ENCODE results near the gene INPP4A. TPM values are rescaled to one million over a fixed set of nuclear protein-coding genes. Genes with fewer than 3 reads are reported as not detected.

INPP4A gene
- polyA plus RNA-seq, 1 donor from 2014 or later, result 51.4 TPM

DNA sequence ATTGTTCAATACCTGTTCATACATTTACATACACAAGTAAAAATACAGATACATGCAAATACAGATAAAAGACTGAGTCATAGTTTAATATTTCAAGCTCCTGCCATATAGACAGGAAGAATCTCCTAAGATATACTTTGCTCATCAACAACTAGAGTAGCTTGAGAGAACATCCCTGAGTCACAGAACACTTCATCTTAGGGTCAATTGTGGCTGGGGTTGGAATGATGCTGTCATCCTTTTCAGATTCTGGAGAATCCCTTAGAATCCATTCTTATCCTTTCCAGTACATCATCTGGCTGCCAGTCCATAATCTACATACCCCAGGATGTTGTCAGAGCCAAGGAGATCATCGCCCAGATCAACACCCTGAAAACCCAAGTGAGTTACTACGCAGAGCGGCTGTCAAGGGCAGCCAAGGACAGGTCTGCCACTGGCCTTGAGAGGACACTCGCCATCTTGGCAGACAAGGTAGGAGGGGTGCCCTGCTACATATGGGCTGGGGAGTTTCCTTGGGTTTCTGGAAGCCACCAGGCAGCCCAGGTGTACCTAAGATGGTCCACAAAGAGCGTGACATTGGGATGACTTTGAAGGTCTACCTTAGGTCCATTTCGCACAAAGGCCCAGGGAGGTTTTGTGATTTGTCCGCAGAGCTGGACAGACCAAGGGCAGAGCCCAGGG lies 108.0 kb downstream of the INPP4A start:
- Histone ChIP-seq H4K20me1 (ENCODE audit: insufficient read depth) (no peaks in the 10 kb centered on the region), H3K4me3 (ENCODE audit: low read length) (no peak overlapping the region), H3K9me2 (ENCODE audit: insufficient read depth, low read length) (no peaks in the 10 kb centered on the region), H3K79me2 (replicated peaks; ENCODE audit: insufficient read depth, low read length) (no peaks in the 10 kb centered on the region), H3K36me3 (ENCODE audit: insufficient read depth, low read length) (peaks cover 15% of the 10 kb centered on the region), H2AFZ (ENCODE audit: low read depth, low read length) (no peak overlapping the region), H3K27me3 (ENCODE audit: insufficient read depth, low read depth, low read length) (no peaks in the 10 kb centered on the region), H3K4me2 (ENCODE audit: low read length) (no peak overlapping the region), H3K9ac (ENCODE audit: low read length) (no peak overlapping the region), H3F3A (ENCODE audit: insufficient read depth, low read length, poor library complexity, severe bottlenecking) (no peaks in the 10 kb centered on the region), H3K27ac (ENCODE audit: low read length) (no peak overlapping the region), H3K9me3 (ENCODE audit: low read length) (no peaks in the 10 kb centered on the region)
- TF ChIP-seq EP300 (conservative IDR thresholded peaks at IDR 0.05; ENCODE audit: poor library complexity, severe bottlenecking), result no peak
- no peak for TF ChIP-seq POLR2AphosphoS5 (IDR thresholded peaks at IDR 0.05)
- TF ChIP-seq EZH2 (IDR thresholded peaks at IDR 0.05; ENCODE audit: borderline replicate concordance, insufficient read depth, low read length, poor library complexity, severe bottlenecking), result no peak
- TF ChIP-seq, protein P1, sequence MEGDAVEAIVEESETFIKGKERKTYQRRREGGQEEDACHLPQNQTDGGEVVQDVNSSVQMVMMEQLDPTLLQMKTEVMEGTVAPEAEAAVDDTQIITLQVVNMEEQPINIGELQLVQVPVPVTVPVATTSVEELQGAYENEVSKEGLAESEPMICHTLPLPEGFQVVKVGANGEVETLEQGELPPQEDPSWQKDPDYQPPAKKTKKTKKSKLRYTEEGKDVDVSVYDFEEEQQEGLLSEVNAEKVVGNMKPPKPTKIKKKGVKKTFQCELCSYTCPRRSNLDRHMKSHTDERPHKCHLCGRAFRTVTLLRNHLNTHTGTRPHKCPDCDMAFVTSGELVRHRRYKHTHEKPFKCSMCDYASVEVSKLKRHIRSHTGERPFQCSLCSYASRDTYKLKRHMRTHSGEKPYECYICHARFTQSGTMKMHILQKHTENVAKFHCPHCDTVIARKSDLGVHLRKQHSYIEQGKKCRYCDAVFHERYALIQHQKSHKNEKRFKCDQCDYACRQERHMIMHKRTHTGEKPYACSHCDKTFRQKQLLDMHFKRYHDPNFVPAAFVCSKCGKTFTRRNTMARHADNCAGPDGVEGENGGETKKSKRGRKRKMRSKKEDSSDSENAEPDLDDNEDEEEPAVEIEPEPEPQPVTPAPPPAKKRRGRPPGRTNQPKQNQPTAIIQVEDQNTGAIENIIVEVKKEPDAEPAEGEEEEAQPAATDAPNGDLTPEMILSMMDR (IDR thresholded peaks at IDR 0.05; ENCODE audit: poor library complexity, severe bottlenecking), result no peak
- no peak for TF ChIP-seq TAF1 (IDR thresholded peaks at IDR 0.05; ENCODE audit: low read depth)
- no peak for TF ChIP-seq SMC3 (conservative IDR thresholded peaks at IDR 0.05; ENCODE audit: poor library complexity)
- TF ChIP-seq, protein P2, sequence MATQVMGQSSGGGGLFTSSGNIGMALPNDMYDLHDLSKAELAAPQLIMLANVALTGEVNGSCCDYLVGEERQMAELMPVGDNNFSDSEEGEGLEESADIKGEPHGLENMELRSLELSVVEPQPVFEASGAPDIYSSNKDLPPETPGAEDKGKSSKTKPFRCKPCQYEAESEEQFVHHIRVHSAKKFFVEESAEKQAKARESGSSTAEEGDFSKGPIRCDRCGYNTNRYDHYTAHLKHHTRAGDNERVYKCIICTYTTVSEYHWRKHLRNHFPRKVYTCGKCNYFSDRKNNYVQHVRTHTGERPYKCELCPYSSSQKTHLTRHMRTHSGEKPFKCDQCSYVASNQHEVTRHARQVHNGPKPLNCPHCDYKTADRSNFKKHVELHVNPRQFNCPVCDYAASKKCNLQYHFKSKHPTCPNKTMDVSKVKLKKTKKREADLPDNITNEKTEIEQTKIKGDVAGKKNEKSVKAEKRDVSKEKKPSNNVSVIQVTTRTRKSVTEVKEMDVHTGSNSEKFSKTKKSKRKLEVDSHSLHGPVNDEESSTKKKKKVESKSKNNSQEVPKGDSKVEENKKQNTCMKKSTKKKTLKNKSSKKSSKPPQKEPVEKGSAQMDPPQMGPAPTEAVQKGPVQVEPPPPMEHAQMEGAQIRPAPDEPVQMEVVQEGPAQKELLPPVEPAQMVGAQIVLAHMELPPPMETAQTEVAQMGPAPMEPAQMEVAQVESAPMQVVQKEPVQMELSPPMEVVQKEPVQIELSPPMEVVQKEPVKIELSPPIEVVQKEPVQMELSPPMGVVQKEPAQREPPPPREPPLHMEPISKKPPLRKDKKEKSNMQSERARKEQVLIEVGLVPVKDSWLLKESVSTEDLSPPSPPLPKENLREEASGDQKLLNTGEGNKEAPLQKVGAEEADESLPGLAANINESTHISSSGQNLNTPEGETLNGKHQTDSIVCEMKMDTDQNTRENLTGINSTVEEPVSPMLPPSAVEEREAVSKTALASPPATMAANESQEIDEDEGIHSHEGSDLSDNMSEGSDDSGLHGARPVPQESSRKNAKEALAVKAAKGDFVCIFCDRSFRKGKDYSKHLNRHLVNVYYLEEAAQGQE (IDR thresholded peaks at IDR 0.05; ENCODE audit: borderline replicate concordance), result no peak

DNA sequence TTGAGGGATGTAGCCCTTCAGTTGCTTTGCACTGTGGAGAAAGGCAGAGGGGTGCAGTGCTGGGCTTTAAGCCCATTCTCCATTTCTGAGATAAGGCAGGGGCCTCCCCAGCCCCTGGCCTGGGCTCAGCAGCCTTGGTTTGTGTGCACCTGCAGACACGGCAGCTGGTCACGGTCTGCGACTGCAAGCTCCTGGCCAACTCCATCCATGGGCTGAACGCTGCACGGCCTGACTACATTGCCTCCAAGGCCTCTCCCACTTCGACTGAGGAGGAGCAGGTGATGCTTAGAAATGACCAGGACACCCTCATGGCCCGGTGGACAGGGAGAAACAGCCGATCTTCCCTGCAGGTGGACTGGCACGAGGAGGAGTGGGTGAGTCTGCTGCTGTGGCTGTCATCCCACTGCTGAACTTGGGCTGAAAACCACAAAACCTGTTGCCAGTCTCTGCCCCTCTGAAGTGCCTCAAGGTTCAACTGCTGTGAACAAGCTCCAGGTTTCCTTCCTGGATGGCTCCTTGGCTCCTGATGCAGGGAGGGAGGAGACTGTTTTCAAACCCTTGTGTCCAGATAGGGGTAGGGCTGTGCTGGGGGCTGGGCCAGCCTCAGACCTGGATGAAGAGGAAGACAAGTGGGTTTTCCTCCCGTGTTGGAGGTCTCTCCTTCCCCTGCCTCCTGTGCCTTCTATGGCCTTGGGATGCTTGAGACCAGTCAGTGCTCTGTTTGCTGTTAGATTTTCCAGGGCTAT lies 109.6 kb downstream of the INPP4A start:
- H4K20me1 ChIP-seq (ENCODE audit: insufficient read depth), result no peaks in the 10 kb centered on the region
- H3K27ac ChIP-seq (ENCODE audit: low read length), result no peak overlapping the region
- H3F3A ChIP-seq (ENCODE audit: insufficient read depth, low read length, poor library complexity, severe bottlenecking), result no peaks in the 10 kb centered on the region
- no peaks in the 10 kb centered on the region for H3K9me3 ChIP-seq (ENCODE audit: low read length)
- H3K27me3 ChIP-seq (ENCODE audit: insufficient read depth, low read depth, low read length), result no peaks in the 10 kb centered on the region
- H2AFZ ChIP-seq (ENCODE audit: low read depth, low read length), result no peak overlapping the region
- no peak overlapping the region for H3K4me2 ChIP-seq (ENCODE audit: low read length)
- H3K9ac ChIP-seq (ENCODE audit: low read length), result no peak overlapping the region
- no peaks in the 10 kb centered on the region for H3K9me2 ChIP-seq (ENCODE audit: insufficient read depth, low read length)
- no peak overlapping the region for H3K4me3 ChIP-seq (ENCODE audit: low read length)
- peaks cover 18% of the 10 kb centered on the region for H3K36me3 ChIP-seq (ENCODE audit: insufficient read depth, low read length)
- H3K79me2 ChIP-seq (replicated peaks; ENCODE audit: insufficient read depth, low read length), result no peaks in the 10 kb centered on the region
- TF ChIP-seq RAD21 (conservative IDR thresholded peaks at IDR 0.05), result no peak
- TF ChIP-seq TAF1 (IDR thresholded peaks at IDR 0.05; ENCODE audit: low read depth), result no peak
- TF ChIP-seq EP300 (conservative IDR thresholded peaks at IDR 0.05; ENCODE audit: poor library complexity, severe bottlenecking), result no peak
- TF ChIP-seq, protein P1 (IDR thresholded peaks at IDR 0.05; ENCODE audit: poor library complexity, severe bottlenecking), result no peak
- TF ChIP-seq, protein P2 (IDR thresholded peaks at IDR 0.05; ENCODE audit: borderline replicate concordance), result no peak
- no peak for TF ChIP-seq MXI1 (conservative IDR thresholded peaks at IDR 0.05; ENCODE audit: poor library complexity, severe bottlenecking)
- no peak for TF ChIP-seq SMC3 (conservative IDR thresholded peaks at IDR 0.05; ENCODE audit: poor library complexity)
- TF ChIP-seq POLR2AphosphoS5 (IDR thresholded peaks at IDR 0.05), result no peak
- no peak for TF ChIP-seq EZH2 (IDR thresholded peaks at IDR 0.05; ENCODE audit: borderline replicate concordance, insufficient read depth, low read length, poor library complexity, severe bottlenecking)
